Measurements from ENCODE around the gene CAMK2B. TPM values are rescaled to one million over a fixed set of nuclear protein-coding genes. Genes with fewer than 3 reads are reported as not detected.

CAMK2B gene
- total and polyA plus RNA-seq, 7 donors = 0.23 to 3.2 (median 1.5) TPM; not detected in 1

DNA sequence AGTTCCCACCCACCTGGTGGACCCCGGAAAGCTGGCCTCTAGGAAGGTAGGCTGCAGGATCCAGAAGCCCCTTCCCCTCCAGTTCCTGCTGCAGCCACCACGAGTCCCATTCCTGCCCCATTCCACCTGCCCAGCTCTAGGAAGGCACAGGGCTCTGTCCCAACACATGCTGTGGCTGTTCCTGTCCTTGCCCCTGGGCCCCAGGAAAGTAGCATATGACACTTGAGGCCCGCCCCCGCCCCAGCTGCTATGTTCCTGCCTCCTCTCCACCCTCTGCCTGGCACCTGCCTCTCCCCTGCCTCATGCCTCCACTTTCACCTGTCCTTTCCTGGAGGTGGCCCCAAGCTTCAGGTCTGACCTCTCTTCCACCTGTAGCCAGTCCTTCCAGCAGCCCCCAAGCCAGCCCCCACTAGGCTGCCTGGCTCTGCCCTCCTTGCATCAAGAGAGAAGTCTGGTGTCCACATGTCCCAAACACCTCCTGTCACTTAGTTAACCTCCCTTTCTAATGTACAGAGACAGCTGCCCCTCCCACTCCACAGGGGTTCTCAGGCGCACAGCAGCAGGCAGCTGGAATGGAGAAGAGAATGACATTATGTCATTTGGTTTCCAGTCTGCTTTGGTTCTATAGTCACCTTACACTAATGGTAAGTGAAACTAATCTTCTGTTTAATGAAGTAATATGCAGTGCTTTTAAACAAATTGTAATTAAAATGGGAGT is 101.9 kb downstream of the CAMK2B start:
- DNase-seq = peak; percentile 48
- H3K36me3 ChIP-seq = no peaks in the 10 kb centered on the region
- H3K27ac ChIP-seq = no peak overlapping the region
- TF ChIP-seq EP300 (IDR thresholded peaks at IDR 0.05) = no peak
- no peak for TF ChIP-seq POLR2AphosphoS5 (IDR thresholded peaks at IDR 0.05)
- TF ChIP-seq, protein P1, sequence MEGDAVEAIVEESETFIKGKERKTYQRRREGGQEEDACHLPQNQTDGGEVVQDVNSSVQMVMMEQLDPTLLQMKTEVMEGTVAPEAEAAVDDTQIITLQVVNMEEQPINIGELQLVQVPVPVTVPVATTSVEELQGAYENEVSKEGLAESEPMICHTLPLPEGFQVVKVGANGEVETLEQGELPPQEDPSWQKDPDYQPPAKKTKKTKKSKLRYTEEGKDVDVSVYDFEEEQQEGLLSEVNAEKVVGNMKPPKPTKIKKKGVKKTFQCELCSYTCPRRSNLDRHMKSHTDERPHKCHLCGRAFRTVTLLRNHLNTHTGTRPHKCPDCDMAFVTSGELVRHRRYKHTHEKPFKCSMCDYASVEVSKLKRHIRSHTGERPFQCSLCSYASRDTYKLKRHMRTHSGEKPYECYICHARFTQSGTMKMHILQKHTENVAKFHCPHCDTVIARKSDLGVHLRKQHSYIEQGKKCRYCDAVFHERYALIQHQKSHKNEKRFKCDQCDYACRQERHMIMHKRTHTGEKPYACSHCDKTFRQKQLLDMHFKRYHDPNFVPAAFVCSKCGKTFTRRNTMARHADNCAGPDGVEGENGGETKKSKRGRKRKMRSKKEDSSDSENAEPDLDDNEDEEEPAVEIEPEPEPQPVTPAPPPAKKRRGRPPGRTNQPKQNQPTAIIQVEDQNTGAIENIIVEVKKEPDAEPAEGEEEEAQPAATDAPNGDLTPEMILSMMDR (IDR thresholded peaks at IDR 0.05) = no peak
- peaks cover 0 to 30% (median 20%) of the 10 kb centered on the region in 3 donors for H3K27me3 ChIP-seq
- no peaks in the 10 kb centered on the region for H3K4me1 ChIP-seq
- H3K4me3 ChIP-seq = no peak overlapping the region
- no peaks in the 10 kb centered on the region for H3K9me3 ChIP-seq
- intact Hi-C loops (cut with DNase I) = no loop called here
- WGBS, 2 donors = 42 to 69% methylated on average over 5 of the region's 5 CpGs

DNA sequence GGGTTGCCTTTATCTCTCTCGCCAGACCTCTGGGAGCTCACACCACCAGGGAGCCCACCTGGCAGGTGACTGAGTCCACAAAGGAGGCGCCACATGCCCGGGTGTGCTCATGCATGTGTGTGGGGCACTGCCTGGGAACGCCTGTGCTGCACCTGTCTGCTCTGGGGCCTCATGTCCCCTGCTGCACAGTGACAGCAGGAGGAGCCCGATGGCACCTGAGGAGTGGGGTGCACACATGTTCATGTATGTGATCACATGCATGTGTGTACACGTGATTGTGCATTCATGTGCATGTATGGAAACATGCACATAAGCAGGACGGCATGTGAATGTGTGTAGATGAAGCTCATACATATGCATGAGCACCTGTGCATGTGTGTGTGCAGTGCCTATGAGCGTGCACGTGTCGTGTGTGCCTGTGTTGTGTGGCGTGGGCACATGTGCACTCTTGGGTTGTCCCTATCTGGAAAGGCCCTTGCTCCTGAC is 102.6 kb downstream of the CAMK2B start:
- TF ChIP-seq, protein P1 (IDR thresholded peaks at IDR 0.05) = no peak
- no peak for TF ChIP-seq EP300 (IDR thresholded peaks at IDR 0.05)
- no peak for TF ChIP-seq POLR2A (IDR thresholded peaks at IDR 0.05)
- TF ChIP-seq POLR2AphosphoS5 (IDR thresholded peaks at IDR 0.05) = no peak
- WGBS, 2 donors = 78 to 88% methylated on average over 11 of the region's 11 CpGs
- no peak overlapping the region for H3K27ac ChIP-seq
- intact Hi-C loops (cut with DNase I) = no loop called here
- no peak overlapping the region for H3K4me3 ChIP-seq
- no peaks in the 10 kb centered on the region for H3K9me3 ChIP-seq
- peaks cover 0 to 34% (median 20%) of the 10 kb centered on the region in 3 donors for H3K27me3 ChIP-seq
- no peaks in the 10 kb centered on the region for H3K4me1 ChIP-seq
- peak; percentile 41 for DNase-seq
- H3K36me3 ChIP-seq = no peaks in the 10 kb centered on the region

DNA sequence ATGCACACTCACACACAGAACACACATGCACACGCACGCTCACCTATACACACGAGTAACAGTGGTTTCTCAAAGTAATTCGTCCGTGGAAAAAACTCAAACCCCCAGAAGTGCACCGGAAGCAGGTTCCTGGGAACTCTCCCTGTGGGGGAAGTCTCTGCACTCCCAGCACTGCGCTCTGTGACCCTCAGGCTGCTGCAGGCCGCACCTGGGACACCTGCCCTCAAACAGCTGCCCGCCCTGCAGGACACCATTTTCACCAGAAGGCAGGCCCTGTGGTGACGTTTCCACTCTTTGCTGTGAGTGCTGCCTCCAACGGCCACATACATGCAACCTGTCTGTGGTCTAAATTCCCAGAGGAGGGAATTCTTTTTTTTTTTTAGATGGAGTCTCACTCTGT is 103.3 kb downstream of the CAMK2B start:
- H3K4me3 ChIP-seq = no peak overlapping the region
- intact Hi-C loops (cut with DNase I) = no loop called here
- 84 to 86% methylated on average over 11 of the region's 11 CpGs for WGBS, 2 donors
- no peaks in the 10 kb centered on the region for H3K36me3 ChIP-seq
- no peak overlapping the region for H3K27ac ChIP-seq
- peaks cover 0 to 34% (median 20%) of the 10 kb centered on the region in 3 donors for H3K27me3 ChIP-seq
- peak; percentile 41 for DNase-seq
- no peaks in the 10 kb centered on the region for H3K4me1 ChIP-seq
- no peak for TF ChIP-seq POLR2AphosphoS5 (IDR thresholded peaks at IDR 0.05)
- TF ChIP-seq, protein P1 (IDR thresholded peaks at IDR 0.05) = no peak
- TF ChIP-seq POLR2A (IDR thresholded peaks at IDR 0.05) = no peak
- no peak for TF ChIP-seq EP300 (IDR thresholded peaks at IDR 0.05)
- H3K9me3 ChIP-seq = no peaks in the 10 kb centered on the region

DNA sequence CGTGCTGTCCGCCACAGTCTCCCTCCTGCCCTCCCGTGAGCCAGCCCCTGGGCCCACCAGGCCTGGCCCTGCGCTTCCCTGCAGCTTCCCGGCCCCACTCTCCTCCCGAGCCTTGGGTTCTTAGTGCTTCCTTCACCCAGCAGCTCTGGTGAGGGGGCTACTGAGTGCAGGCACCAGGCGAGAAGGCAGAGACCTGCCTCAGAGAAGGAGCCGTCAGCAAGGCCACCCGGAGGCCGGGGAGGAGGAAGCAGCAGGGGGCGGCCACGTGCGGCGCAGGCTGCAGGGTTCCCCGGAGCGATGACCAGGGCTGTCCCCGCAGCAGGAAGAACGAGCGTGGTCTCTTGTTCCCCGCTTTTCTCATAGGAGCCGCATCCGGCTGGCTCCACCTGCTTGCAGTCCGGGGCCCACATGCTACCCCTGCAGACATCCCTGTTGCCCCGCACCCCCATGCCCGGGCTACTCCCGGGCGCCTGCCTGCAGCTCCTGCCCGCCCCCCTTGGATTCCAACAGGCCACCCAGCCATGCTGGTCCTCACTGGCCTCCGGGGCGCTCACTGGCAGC is 104.1 kb downstream of the CAMK2B start:
- no peak overlapping the region for H3K27ac ChIP-seq
- DNase-seq = peak; percentile 48
- peaks cover 0 to 31% (median 19%) of the 10 kb centered on the region in 3 donors for H3K27me3 ChIP-seq
- H3K4me3 ChIP-seq = no peak overlapping the region
- no peaks in the 10 kb centered on the region for H3K36me3 ChIP-seq
- no peaks in the 10 kb centered on the region for H3K4me1 ChIP-seq
- H3K9me3 ChIP-seq = no peaks in the 10 kb centered on the region
- TF ChIP-seq EP300 (IDR thresholded peaks at IDR 0.05) = no peak
- TF ChIP-seq POLR2AphosphoS5 (IDR thresholded peaks at IDR 0.05) = no peak
- no peak for TF ChIP-seq POLR2A (IDR thresholded peaks at IDR 0.05)
- TF ChIP-seq, protein P1 (IDR thresholded peaks at IDR 0.05) = no peak
- intact Hi-C loops (cut with DNase I) = no loop called here
- 72% methylated on average over 30 of the region's 30 CpGs for WGBS, 2 donors

Data from sigmoid colon (tissue), 7 donors.